WTC11 (cell line): ENCODE data around the gene EEFSEC. TPM values are rescaled to one million over a fixed set of nuclear protein-coding genes. Genes with fewer than 3 reads are reported as not detected.

Experiments
- ATAC-seq: fragments of 200-7000 bp; cut with Tn5 transposase; 2 replicates; pipeline ENCODE4 v1.10.0; 2021; ENCODE audit warnings: mild to moderate bottlenecking, moderate library complexity
- CTCF ChIA-PET: fragments of 300-600 bp; sonication (Branson Sonifier 250); formaldehyde crosslinking; loops from one replicate; lab custom pipeline; 2021; ENCODE audit warnings: antibody characterized with exemption; lab: Charles Lee
- POLR2A ChIA-PET: fragments of 350-600 bp; sonication (Branson Sonifier 250); formaldehyde crosslinking; loops from one replicate; lab custom pipeline; 2021; ENCODE audit warnings: antibody characterized with exemption; lab: Charles Lee
- DNase-seq: peaks from one replicate; pipeline ENCODE4 v3.0.0; 2021; ENCODE audit warnings: low spot score
- H3K27ac Mint-ChIP-seq: 2 replicates; pipeline ENCODE4 v1.8.0; 2021; ENCODE audit warnings: mixed read lengths
- H3K27me3 Mint-ChIP-seq: 2 replicates; pipeline ENCODE4 v1.8.0; 2021; ENCODE audit warnings: low read depth, mild to moderate bottlenecking, moderate library complexity, mixed read lengths
- H3K36me3 Mint-ChIP-seq: 2 replicates; pipeline ENCODE4 v1.8.0; 2021; ENCODE audit warnings: mixed read lengths
- H3K4me1 Mint-ChIP-seq: 2 replicates; pipeline ENCODE4 v1.8.0; 2022; ENCODE audit warnings: mixed read lengths
- H3K4me3 Mint-ChIP-seq: 2 replicates; pipeline ENCODE4 v1.8.0; 2021; ENCODE audit warnings: mild to moderate bottlenecking, moderate library complexity, mixed read lengths
- H3K9me3 Mint-ChIP-seq: 2 replicates; pipeline ENCODE4 v1.8.0; 2021; ENCODE audit warnings: mixed read lengths
- E2F1 ChIP-seq: sonication (generic); formaldehyde crosslinking; IDR thresholded peaks from 2 replicates; pipeline ENCODE4 v1.8.0; 2022; ENCODE audit warnings: mild to moderate bottlenecking, missing genetic modification reagents
- FOXP1 ChIP-seq: sonication (generic); formaldehyde crosslinking; IDR thresholded peaks from 2 replicates; pipeline ENCODE4 v1.8.0; 2022; ENCODE audit warnings: missing genetic modification reagents, mild to moderate bottlenecking, moderate library complexity, borderline replicate concordance
- FOXP4 ChIP-seq: sonication (generic); formaldehyde crosslinking; IDR thresholded peaks from 2 replicates; pipeline ENCODE4 v1.8.0; 2022; ENCODE audit warnings: mild to moderate bottlenecking, missing genetic modification reagents
- HMGA2 ChIP-seq: fragments of 250-450 bp; sonication (Bioruptor Pico); IDR thresholded peaks from 2 replicates; pipeline ENCODE4 v1.4.0; 2021; ENCODE audit warnings: mild to moderate bottlenecking, moderate library complexity
- HMGXB4 ChIP-seq: sonication (generic); formaldehyde crosslinking; IDR thresholded peaks from 2 replicates; pipeline ENCODE4 v1.8.1; 2023; ENCODE audit warnings: mild to moderate bottlenecking, moderate library complexity, missing genetic modification reagents
- IRF2 ChIP-seq: sonication (generic); formaldehyde crosslinking; IDR thresholded peaks from 2 replicates; pipeline ENCODE4 v1.8.0; 2022; ENCODE audit warnings: low read depth, missing genetic modification reagents, borderline replicate concordance
- MAX ChIP-seq: sonication (generic); formaldehyde crosslinking; IDR thresholded peaks from 2 replicates; pipeline ENCODE4 v1.8.0; 2022; ENCODE audit warnings: mild to moderate bottlenecking, missing genetic modification reagents
- SMAD4 ChIP-seq: sonication (generic); formaldehyde crosslinking; IDR thresholded peaks from 2 replicates; pipeline ENCODE4 v1.8.0; 2022; ENCODE audit warnings: mild to moderate bottlenecking, missing genetic modification reagents
- STAT6 ChIP-seq: sonication (generic); formaldehyde crosslinking; conservative IDR thresholded peaks from 2 replicates; pipeline ENCODE4 v1.8.1; 2023; ENCODE audit warnings: mild to moderate bottlenecking, low read depth, missing genetic modification reagents, moderate library complexity
- TEAD4 ChIP-seq: sonication (generic); formaldehyde crosslinking; IDR thresholded peaks from 2 replicates; pipeline ENCODE4 v1.8.0; 2022; ENCODE audit warnings: mild to moderate bottlenecking, missing genetic modification reagents
- ZBTB43 ChIP-seq: sonication (generic); formaldehyde crosslinking; IDR thresholded peaks from 2 replicates; pipeline ENCODE4 v1.8.1; 2023; ENCODE audit warnings: mild to moderate bottlenecking, missing genetic modification reagents
- ZNF232 ChIP-seq: sonication (generic); formaldehyde crosslinking; IDR thresholded peaks from 2 replicates; pipeline ENCODE4 v1.8.0; 2022; ENCODE audit warnings: mild to moderate bottlenecking, missing genetic modification reagents
- ZNF396 ChIP-seq: fragments of 250-450 bp; sonication (Bioruptor Pico); IDR thresholded peaks from 2 replicates; pipeline ENCODE4 v1.8.0; 2021; ENCODE audit warnings: mild to moderate bottlenecking, moderate library complexity, borderline replicate concordance
- ZNF416 ChIP-seq: fragments of 250-450 bp; sonication (Bioruptor Pico); IDR thresholded peaks from 2 replicates; pipeline ENCODE4 v1.9.0; 2021; ENCODE audit warnings: mild to moderate bottlenecking, inconsistent platforms
- ZNF425 ChIP-seq: fragments of 250-450 bp; sonication (Bioruptor Pico); conservative IDR thresholded peaks from 2 replicates; pipeline ENCODE4 v1.9.0; 2021; ENCODE audit warnings: mild to moderate bottlenecking
- ZNF532 ChIP-seq: fragments of 250-450 bp; sonication (Bioruptor Pico); IDR thresholded peaks from 2 replicates; pipeline ENCODE4 v1.9.0; 2021; ENCODE audit warnings: mild to moderate bottlenecking, borderline replicate concordance
- total RNA-seq: library from RNA; stranded (reverse); gene quantifications from 3 replicates; pipeline ENCODE4 v1.2.3, GENCODE V29; 2021

The EEFSEC gene
- total RNA-seq, 1 experiment from 2014 or later = 13.7 TPM

GRCh38 chr3:128416578-128417211, 263.4 kb downstream of the EEFSEC start:
- H3K36me3 Mint-ChIP-seq = no peaks in the 10 kb centered on the region
- ChIA-PET CTCF (interaction anchor here (1.2 kb wide), 1 partner anchor 21 kb away, joined by 3 read pairs; no protein-coding TSS in a partner anchor), POLR2A (no interaction called here)
- peaks cover 4% of the 10 kb centered on the region; the same call in 1 of the 2 replicates for H3K27me3 Mint-ChIP-seq
- peaks cover 22% of the 10 kb centered on the region for H3K4me1 Mint-ChIP-seq
- H3K9me3 Mint-ChIP-seq = peaks cover 5% of the 10 kb centered on the region
- ATAC-seq (no peak), DNase-seq (no peak)
- no peak overlapping the region for H3K4me3 Mint-ChIP-seq
- no peak overlapping the region for H3K27ac Mint-ChIP-seq
- no peak for TF ChIP-seq MAX (CRISPR knock-in tag)
- no peak for TF ChIP-seq E2F1 (CRISPR knock-in tag)
- no peak for TF ChIP-seq ZNF396 (CRISPR knock-in tag)
- TF ChIP-seq ZBTB43 (CRISPR knock-in tag) = no peak
- TF ChIP-seq FOXP1 (CRISPR knock-in tag) = no peak
- TF ChIP-seq HMGA2 = no peak
- TF ChIP-seq TEAD4 (CRISPR knock-in tag) = no peak
- TF ChIP-seq IRF2 (CRISPR knock-in tag) = no peak
- TF ChIP-seq ZNF232 (CRISPR knock-in tag) = no peak
- no peak for TF ChIP-seq HMGXB4 (CRISPR knock-in tag)
- TF ChIP-seq FOXP4 (CRISPR knock-in tag) = no peak
- no peak for TF ChIP-seq ZNF532 (CRISPR knock-in tag)
- TF ChIP-seq ZNF425 = no peak
- TF ChIP-seq STAT6 (CRISPR knock-in tag) = no peak
- TF ChIP-seq ZNF416 (CRISPR knock-in tag) = no peak
- no peak for TF ChIP-seq SMAD4 (CRISPR knock-in tag)
